Endodermal cell (in vitro differentiated cells): Measurements from ENCODE around the gene PSMB2. TPM values are rescaled to one million over a fixed set of nuclear protein-coding genes. Genes with fewer than 3 reads are reported as not detected.
A peak's percentile ranks its signal among the peaks of the same experiment; 100 is the strongest.

ENCODE experiments used
- DNase-seq: peaks from one replicate; pipeline ENCODE4 v3.0.0-alpha.2; 2017
- H3K27ac ChIP-seq: 2 replicates; pipeline ENCODE4 v1.5.1; 2013; ENCODE audit warnings: mild to moderate bottlenecking, low read depth, low read length, moderate library complexity
- H3K27me3 ChIP-seq: 2 replicates; pipeline ENCODE4 v1.6.1; 2013; ENCODE audit warnings: mild to moderate bottlenecking, low read length, moderate library complexity; ENCODE audit not compliant: insufficient read depth, control insufficient read depth, poor library complexity, severe bottlenecking
- H3K36me3 ChIP-seq: 2 replicates; pipeline ENCODE4 v1.7.0; 2013; ENCODE audit warnings: mild to moderate bottlenecking, low read length, moderate library complexity; ENCODE audit not compliant: control insufficient read depth, insufficient read depth
- H3K4me1 ChIP-seq: one replicate; pipeline ENCODE4 v1.7.0; 2013; ENCODE audit warnings: low read length; ENCODE audit not compliant: control insufficient read depth, insufficient read depth
- H3K4me3 ChIP-seq: 2 replicates; pipeline ENCODE4 v1.5.1; 2013; ENCODE audit warnings: mild to moderate bottlenecking, low read length, moderate library complexity
- H3K9ac ChIP-seq: 2 replicates; pipeline ENCODE4 v1.6.1; 2013; ENCODE audit warnings: mild to moderate bottlenecking, low read length, moderate library complexity; ENCODE audit not compliant: poor library complexity, severe bottlenecking; ENCODE audit errors: extremely low read depth
- H3K9me3 ChIP-seq: 2 replicates; pipeline ENCODE4 v1.6.1; 2013; ENCODE audit warnings: mild to moderate bottlenecking, low read length, moderate library complexity; ENCODE audit not compliant: control insufficient read depth
- H3K27ac Mint-ChIP-seq: 2 replicates; pipeline ENCODE4 v1.8.0; 2020; ENCODE audit warnings: mixed read lengths
- H3K27me3 Mint-ChIP-seq: 2 replicates; pipeline ENCODE4 v1.8.0; 2021; ENCODE audit warnings: mild to moderate bottlenecking, mixed read lengths; ENCODE audit not compliant: insufficient read depth
- H3K36me3 Mint-ChIP-seq: 2 replicates; pipeline ENCODE4 v1.8.0; 2020; ENCODE audit warnings: low read depth, mixed read lengths
- H3K4me1 Mint-ChIP-seq: 2 replicates; pipeline ENCODE4 v1.8.0; 2020; ENCODE audit warnings: mixed read lengths
- H3K4me3 Mint-ChIP-seq: 2 replicates; pipeline ENCODE4 v1.8.0; 2020; ENCODE audit warnings: mild to moderate bottlenecking, moderate library complexity, mixed read lengths
- H3K9me3 Mint-ChIP-seq: 2 replicates; pipeline ENCODE4 v1.8.0; 2020; ENCODE audit warnings: mild to moderate bottlenecking, mixed read lengths
- WGBS, 2 experiments: methylation state at CpG; one replicate each; pipeline versions ENCODE4 v1.1.5 to v1.1.7; 2013; ENCODE audit warnings: missing lambda C conversion rate in 2 of 2, mixed read lengths in 1 of 2; ENCODE audit not compliant: insufficient coverage in 1 of 2, insufficient read length in 1 of 2; 5-methylcytosine and 5-hydroxymethylcytosine counted together
- total RNA-seq, 2 donors: library from RNA; stranded (reverse); fragmentation: NEBNext Ultra II Directional in 1 of 2; extraction: Animal tissue kit (Norgen Biotek cat#: 25700) in 1 of 2; gene quantifications; 2 replicates in 1 of 2; 3 replicates in 1 of 2; pipeline ENCODE4 v1.2.1, GENCODE V29; 2021
- TF ChIP-seq, protein P1 (sequence below): fragments of 200-600 bp; sonication (generic); conservative IDR thresholded peaks from 2 replicates; pipeline ENCODE4 v1.5.0; 2021; ENCODE audit warnings: antibody characterized with exemption, mild to moderate bottlenecking

PSMB2 gene
- total RNA-seq, 2 donors from 2014 or later = 66.0 to 71.3 TPM

DNA sequence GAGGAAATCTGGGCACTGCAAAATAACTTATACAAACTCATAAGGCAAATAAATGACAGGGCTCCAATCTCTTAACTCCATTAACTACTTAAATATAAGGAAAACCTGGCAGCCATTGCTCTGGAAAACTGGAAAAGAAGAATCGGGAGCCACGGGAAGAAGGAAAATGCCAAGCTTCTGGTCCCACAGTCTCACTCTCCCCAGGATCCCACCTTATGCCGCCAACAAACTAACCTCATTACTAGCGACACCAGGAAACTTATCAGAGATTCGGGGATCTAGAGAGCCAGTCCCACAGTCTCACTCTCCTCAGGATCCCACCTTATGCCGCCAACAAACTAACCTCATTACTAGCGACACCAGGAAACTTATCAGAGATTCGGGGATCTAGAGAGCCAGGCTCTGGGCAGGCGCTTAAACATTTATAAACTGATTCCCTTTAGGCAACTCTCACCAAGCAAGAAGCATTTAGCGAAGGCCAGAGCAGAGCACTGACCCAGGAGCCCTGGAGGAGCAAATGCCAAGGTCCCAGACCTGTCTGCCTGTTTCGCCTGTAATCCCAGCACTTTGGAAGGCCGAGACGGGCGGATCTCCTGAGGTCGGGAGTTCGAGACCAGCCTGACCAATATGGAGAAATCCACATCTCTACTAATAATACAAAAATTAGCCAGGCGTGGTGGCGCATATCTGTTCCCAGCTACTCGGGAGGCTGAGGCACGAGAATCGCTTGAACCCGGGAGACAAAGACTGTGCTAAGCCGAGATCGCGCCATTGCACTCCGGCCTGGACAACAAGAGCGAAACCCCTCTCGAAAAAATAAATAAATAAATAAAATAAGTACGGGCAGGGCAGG lies 720 bp downstream of the PSMB2 start:
- Mint-ChIP-seq H3K4me3 (peak overlapping the region; percentile 98), H3K27ac (peak overlapping the region; percentile 100), H3K4me1 (peaks cover 14% of the 10 kb centered on the region), H3K27me3 (peaks cover 18% of the 10 kb centered on the region), H3K9me3 (peaks cover 9% of the 10 kb centered on the region), H3K36me3 (peaks cover 20% of the 10 kb centered on the region)
- Histone ChIP-seq H3K9me3 (peaks cover 7% of the 10 kb centered on the region), H3K36me3 (peaks cover 26% of the 10 kb centered on the region), H3K4me3 (peak overlapping the region; percentile 97), H3K27ac (peak overlapping the region; percentile 66), H3K4me1 (no peaks in the 10 kb centered on the region), H3K27me3 (peaks cover 22% of the 10 kb centered on the region), H3K9ac (peak overlapping the region; percentile 96)
- DNase-seq = no peak
- WGBS, 2 experiments = 32 to 40% methylated on average over 15 to 27 of the region's 29 CpGs
- TF ChIP-seq, protein P1, sequence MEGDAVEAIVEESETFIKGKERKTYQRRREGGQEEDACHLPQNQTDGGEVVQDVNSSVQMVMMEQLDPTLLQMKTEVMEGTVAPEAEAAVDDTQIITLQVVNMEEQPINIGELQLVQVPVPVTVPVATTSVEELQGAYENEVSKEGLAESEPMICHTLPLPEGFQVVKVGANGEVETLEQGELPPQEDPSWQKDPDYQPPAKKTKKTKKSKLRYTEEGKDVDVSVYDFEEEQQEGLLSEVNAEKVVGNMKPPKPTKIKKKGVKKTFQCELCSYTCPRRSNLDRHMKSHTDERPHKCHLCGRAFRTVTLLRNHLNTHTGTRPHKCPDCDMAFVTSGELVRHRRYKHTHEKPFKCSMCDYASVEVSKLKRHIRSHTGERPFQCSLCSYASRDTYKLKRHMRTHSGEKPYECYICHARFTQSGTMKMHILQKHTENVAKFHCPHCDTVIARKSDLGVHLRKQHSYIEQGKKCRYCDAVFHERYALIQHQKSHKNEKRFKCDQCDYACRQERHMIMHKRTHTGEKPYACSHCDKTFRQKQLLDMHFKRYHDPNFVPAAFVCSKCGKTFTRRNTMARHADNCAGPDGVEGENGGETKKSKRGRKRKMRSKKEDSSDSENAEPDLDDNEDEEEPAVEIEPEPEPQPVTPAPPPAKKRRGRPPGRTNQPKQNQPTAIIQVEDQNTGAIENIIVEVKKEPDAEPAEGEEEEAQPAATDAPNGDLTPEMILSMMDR = no peak

DNA sequence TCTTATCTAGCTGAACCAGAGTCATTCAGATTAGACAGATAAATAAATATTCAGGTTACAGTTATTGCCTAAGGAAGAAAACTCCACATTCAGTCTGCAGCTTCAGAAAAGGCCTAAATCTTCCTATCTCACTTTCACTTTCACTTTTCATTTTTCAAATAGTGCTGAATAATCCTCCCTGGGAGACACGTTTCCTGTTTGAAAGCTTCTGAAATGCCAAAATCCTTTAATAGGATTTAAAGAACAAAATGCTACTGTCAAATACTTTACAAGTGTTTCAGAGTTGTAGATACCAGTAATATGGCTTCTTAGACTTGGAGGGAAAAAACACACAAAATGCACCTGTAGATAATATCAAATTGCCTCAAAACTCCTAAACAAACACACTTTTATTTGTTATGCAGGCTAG lies 3.9 kb downstream of the PSMB2 start:
- Mint-ChIP-seq H3K9me3 (peaks cover 9% of the 10 kb centered on the region), H3K27ac (peak overlapping the region; percentile 42), H3K27me3 (no peaks in the 10 kb centered on the region), H3K36me3 (peaks cover 39% of the 10 kb centered on the region), H3K4me3 (no peak overlapping the region), H3K4me1 (peaks cover 14% of the 10 kb centered on the region)
- 19% methylated on average over 1 of the region's 1 CpG; no CpG with 5 or more reads in 1 of the 2 experiments for whole genome bisulfite sequencing, 2 experiments
- peaks cover 49% of the 10 kb centered on the region for H3K36me3 ChIP-seq
- no peaks in the 10 kb centered on the region for H3K4me1 ChIP-seq
- DNase-seq = no peak
- TF ChIP-seq, protein P1 = no peak
- no peak overlapping the region for H3K9ac ChIP-seq
- H3K27me3 ChIP-seq = no peaks in the 10 kb centered on the region
- H3K27ac ChIP-seq = no peak overlapping the region
- no peak overlapping the region for H3K4me3 ChIP-seq
- H3K9me3 ChIP-seq = peaks cover 7% of the 10 kb centered on the region

DNA sequence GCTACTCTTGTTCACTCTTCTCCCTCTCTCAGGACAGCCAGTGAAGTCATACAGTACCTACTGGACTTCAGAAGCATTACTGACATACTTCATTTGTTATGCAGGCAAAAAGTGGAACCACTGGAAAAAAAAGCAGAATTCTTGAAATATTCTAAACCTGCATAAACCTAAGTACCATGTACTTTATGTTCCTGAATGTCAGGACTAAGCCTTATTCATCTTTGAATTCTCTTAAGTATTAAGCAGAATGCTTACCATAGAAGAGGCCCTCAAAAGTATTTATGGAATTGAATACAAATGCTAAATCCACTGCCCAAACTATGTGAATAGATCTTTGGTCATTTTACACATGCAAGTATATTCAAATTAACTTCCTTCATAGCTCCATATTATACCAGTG lies 7.8 kb downstream of the PSMB2 start:
- Histone ChIP-seq H3K36me3 (peaks cover 79% of the 10 kb centered on the region), H3K9me3 (peaks cover 7% of the 10 kb centered on the region), H3K4me3 (no peak overlapping the region), H3K27me3 (no peaks in the 10 kb centered on the region), H3K9ac (no peak overlapping the region), H3K4me1 (no peaks in the 10 kb centered on the region), H3K27ac (no peak overlapping the region)
- H3K27ac Mint-ChIP-seq = no peak overlapping the region
- no peaks in the 10 kb centered on the region for H3K9me3 Mint-ChIP-seq
- TF ChIP-seq, protein P1 = no peak
- no peak overlapping the region for H3K4me3 Mint-ChIP-seq
- H3K27me3 Mint-ChIP-seq = no peaks in the 10 kb centered on the region
- H3K36me3 Mint-ChIP-seq = peaks cover 62% of the 10 kb centered on the region
- peaks cover 12% of the 10 kb centered on the region for H3K4me1 Mint-ChIP-seq
- no peak for DNase-seq
